Thoracic aorta (tissue), 2 donors: Measurements from ENCODE around the gene LRRC7. TPM values are rescaled to one million over a fixed set of nuclear protein-coding genes. Genes with fewer than 3 reads are reported as not detected.

Source experiments
- ATAC-seq: fragments of 150-250 bp; one replicate; pipeline ENCODE4 v1.8.0; 2017; ENCODE audit warnings: low read depth; ENCODE audit not compliant: insufficient number of reproducible peaks, low FRiP score
- DNase-seq: peaks from one replicate; pipeline ENCODE4 v3.0.0-alpha.2; 2020; ENCODE audit warnings: low spot score
- H3K27ac ChIP-seq, 2 donors: fragments of 200-600 bp; sonication (generic); 1 replicate in 1 of 2; 2 replicates in 1 of 2; pipeline ENCODE4 v1.5.1; 2016; ENCODE audit warnings: mild to moderate bottlenecking in 2 of 2, moderate library complexity in 2 of 2
- H3K27me3 ChIP-seq: fragments of 200-600 bp; sonication (generic); replicated peaks from 2 replicates; pipeline ENCODE4 v1.6.0; 2016; ENCODE audit warnings: mild to moderate bottlenecking; ENCODE audit not compliant: insufficient read depth
- H3K36me3 ChIP-seq: fragments of 200-600 bp; sonication (generic); one replicate; pipeline ENCODE4 v1.5.1; 2016
- H3K4me1 ChIP-seq, 2 donors: fragments of 200-600 bp; sonication (generic); 1 replicate in 1 of 2; 2 replicates in 1 of 2; pipeline versions ENCODE4 v1.5.1 to v1.6.0; 2016; ENCODE audit warnings: low read depth in 2 of 2, mild to moderate bottlenecking in 1 of 2; ENCODE audit not compliant: control insufficient read depth in 1 of 2
- H3K4me3 ChIP-seq: fragments of 200-600 bp; sonication (generic); 2 replicates; pipeline ENCODE4 v1.5.1; 2016; ENCODE audit warnings: mild to moderate bottlenecking
- H3K9me3 ChIP-seq: fragments of 200-600 bp; sonication (generic); 2 replicates; pipeline ENCODE4 v1.5.1; 2016
- CTCF ChIP-seq: fragments of 200-600 bp; sonication (generic); IDR thresholded peaks from one replicate; pipeline ENCODE4 v1.5.1; 2019; ENCODE audit warnings: antibody characterized with exemption
- total RNA-seq, 2 donors: library from RNA; depleted of rRNA; stranded (reverse); fragments of >200 nt; gene quantifications; one replicate each; pipeline versions ENCODE4 v1.1.0 to v1.2.3, GENCODE V29; 2016

LRRC7 gene
- total RNA-seq, 2 donors from 2014 or later: 0.14 to 0.35 TPM

- Histone ChIP-seq H3K27me3 (no peaks in the 10 kb centered on the region), H3K4me1 (no peaks in the 10 kb centered on the region), H3K27ac (no peak overlapping the region), H3K4me3 (no peak overlapping the region), H3K36me3 (no peaks in the 10 kb centered on the region), H3K9me3 (no peaks in the 10 kb centered on the region)
- no peak for ATAC-seq
- TF ChIP-seq CTCF: no peak
- no peak for DNase-seq
Measured at GRCh38 chr1:69645477-69645876, 77.8 kb downstream of the LRRC7 start.

GRCh38 chr1:69648486-69648885, 80.8 kb downstream of the LRRC7 start:
- Histone ChIP-seq H3K9me3 (no peaks in the 10 kb centered on the region), H3K27me3 (no peaks in the 10 kb centered on the region), H3K27ac (no peak overlapping the region), H3K36me3 (no peaks in the 10 kb centered on the region), H3K4me3 (no peak overlapping the region), H3K4me1 (no peaks in the 10 kb centered on the region)
- DNase-seq: no peak
- ATAC-seq: no peak
- TF ChIP-seq CTCF: no peak

- H3K4me3 ChIP-seq: no peak overlapping the region
- no peaks in the 10 kb centered on the region for H3K9me3 ChIP-seq
- no peaks in the 10 kb centered on the region for H3K4me1 ChIP-seq
- no peak for DNase-seq
- no peak for ATAC-seq
- no peak for TF ChIP-seq CTCF
- no peak overlapping the region for H3K27ac ChIP-seq
- no peaks in the 10 kb centered on the region for H3K36me3 ChIP-seq
- H3K27me3 ChIP-seq: no peaks in the 10 kb centered on the region
Measured at GRCh38 chr1:69649383-69649990, 81.8 kb downstream of the LRRC7 start.

- no peaks in the 10 kb centered on the region for H3K9me3 ChIP-seq
- no peak overlapping the region for H3K27ac ChIP-seq
- TF ChIP-seq CTCF: no peak
- no peaks in the 10 kb centered on the region for H3K27me3 ChIP-seq
- H3K36me3 ChIP-seq: no peaks in the 10 kb centered on the region
- no peak for DNase-seq
- H3K4me3 ChIP-seq: no peak overlapping the region
- ATAC-seq: no peak
- H3K4me1 ChIP-seq: no peaks in the 10 kb centered on the region
Measured at GRCh38 chr1:69650779-69651178, 83.1 kb downstream of the LRRC7 start.

GRCh38 chr1:69651656-69652055, 83.9 kb downstream of the LRRC7 start:
- H3K27me3 ChIP-seq: no peaks in the 10 kb centered on the region
- no peaks in the 10 kb centered on the region for H3K9me3 ChIP-seq
- H3K4me3 ChIP-seq: no peak overlapping the region
- no peak for TF ChIP-seq CTCF
- H3K4me1 ChIP-seq: no peaks in the 10 kb centered on the region
- no peak for DNase-seq
- no peak overlapping the region for H3K27ac ChIP-seq
- H3K36me3 ChIP-seq: no peaks in the 10 kb centered on the region
- no peak for ATAC-seq
